GM12878 (cell line): ENCODE data around the gene CA11. TPM values are rescaled to one million over a fixed set of nuclear protein-coding genes. Genes with fewer than 3 reads are reported as not detected.

Experiments
- ATAC-seq: fragments of 200-7000 bp; cut with Tn5 transposase; 3 replicates; pipeline ENCODE4 v1.9.1; 2020; ENCODE audit warnings: mild to moderate bottlenecking, moderate library complexity
- Bru-seq: library from RNA; stranded (reverse); fragments of 400-500 nt; gene quantifications from one replicate; lab custom pipeline; 2021; lab: Mats Ljungman, UMichigan
- BruChase-seq, 2 experiments: library from RNA; stranded (reverse); fragments of 400-500 nt; gene quantifications; one replicate each; lab custom pipeline; 2021; lab: Mats Ljungman, UMichigan
- BruUV-seq: library from RNA; stranded (reverse); fragments of 400-500 nt; replicated peaks from 2 replicates; lab custom pipeline; 2021; lab: Mats Ljungman, UMichigan
- CTCF ChIA-PET: fragments of 300-600 bp; sonication (Branson Sonifier 250); formaldehyde crosslinking; extraction: SDS; loops from one replicate; lab custom pipeline; 2021; ENCODE audit warnings: inconsistent platforms; lab: Yijun Ruan, JAX
- POLR2A ChIA-PET: fragments of 350-600 bp; formaldehyde crosslinking; extraction: SDS; loops from one replicate; lab custom pipeline; 2021; ENCODE audit warnings: inconsistent platforms; lab: Charles Lee
- RAD21 ChIA-PET: fragments of 300-600 bp; sonication (Branson Sonifier 250); formaldehyde crosslinking; loops from one replicate; lab custom pipeline; 2023; ENCODE audit warnings: antibody characterized with exemption; ENCODE audit not compliant: unreplicated experiment; lab: Charles Lee
- SMC1A ChIA-PET: fragments of 300-600 bp; sonication (Branson Sonifier 250); formaldehyde crosslinking; loops from one replicate; lab custom pipeline; 2023; ENCODE audit not compliant: unreplicated experiment, uncharacterized antibody; lab: Charles Lee
- DNase-seq: peaks from one replicate; pipeline ENCODE4 v3.0.0-alpha.2; 2011; ENCODE audit warnings: low read depth, low spot score
- FAIRE-seq: peaks from 3 replicates; lab custom pipeline; 2011; peaks lifted over from hg19 to GRCh38; lab: Jason Lieb, UNC
- H2AFZ ChIP-seq: 2 replicates; pipeline ENCODE4 v1.6.0; 2011; ENCODE audit warnings: low read depth, low read length, control low read depth; ENCODE audit not compliant: control insufficient read depth
- H3K27ac ChIP-seq: 2 replicates; pipeline ENCODE4 v1.5.1; 2011; ENCODE audit warnings: control low read depth; ENCODE audit not compliant: control insufficient read depth, insufficient read depth
- H3K27me3 ChIP-seq, 2 experiments: replicated peaks in 1 of 2; 2 replicates each; pipeline versions ENCODE4 v1.6.0 to v1.6.1; 2011; ENCODE audit warnings: low read length in 1 of 2; ENCODE audit not compliant: control insufficient read depth in 2 of 2, insufficient read depth in 2 of 2
- H3K36me3 ChIP-seq, 2 experiments: 2 replicates each; pipeline ENCODE4 v1.5.1; 2011; ENCODE audit warnings: low read length in 1 of 2; ENCODE audit not compliant: control insufficient read depth in 2 of 2, insufficient read depth in 2 of 2
- H3K4me1 ChIP-seq: 2 replicates; pipeline ENCODE4 v1.6.1; 2011; ENCODE audit warnings: mild to moderate bottlenecking, low read length, moderate library complexity, mixed read lengths; ENCODE audit not compliant: control insufficient read depth, insufficient read depth
- H3K4me2 ChIP-seq: 2 replicates; pipeline ENCODE4 v1.6.0; 2011; ENCODE audit warnings: control low read depth; ENCODE audit not compliant: control insufficient read depth, insufficient read depth
- H3K4me3 ChIP-seq: fragments of 200-600 bp; sonication (generic); 2 replicates; pipeline ENCODE4 v1.5.1; 2016
- H3K79me2 ChIP-seq: 2 replicates; pipeline ENCODE4 v1.6.0; 2011; ENCODE audit warnings: low read length; ENCODE audit not compliant: control insufficient read depth, insufficient read depth
- H3K9ac ChIP-seq: 2 replicates; pipeline ENCODE4 v1.8.0; 2011; ENCODE audit warnings: low read length, control low read depth, mixed read lengths; ENCODE audit not compliant: control insufficient read depth, insufficient read depth
- H3K9me3 ChIP-seq: replicated peaks from 3 replicates; pipeline ENCODE4 v1.5.1; 2011; ENCODE audit warnings: mild to moderate bottlenecking, low read length; ENCODE audit not compliant: control insufficient read depth, insufficient read depth
- H4K20me1 ChIP-seq: 2 replicates; pipeline ENCODE4 v1.6.0; 2011; ENCODE audit not compliant: control insufficient read depth, insufficient read depth
- BACH1 ChIP-seq: fragments of 450-650 bp; IDR thresholded peaks from 2 replicates; pipeline ENCODE4 v1.6.1; 2017; ENCODE audit warnings: mild to moderate bottlenecking, borderline replicate concordance
- CREM ChIP-seq: IDR thresholded peaks from 2 replicates; pipeline ENCODE4 v1.6.1; 2014; ENCODE audit warnings: antibody characterized with exemption, low read depth
- DPF2 ChIP-seq: fragments of 450-650 bp; IDR thresholded peaks from 2 replicates; pipeline ENCODE4 v1.6.1; 2017; ENCODE audit warnings: mild to moderate bottlenecking
- EGR1 ChIP-seq, 2 experiments: IDR thresholded peaks; 1 replicate in 1 of 2; 2 replicates in 1 of 2; pipeline ENCODE4 v1.6.1; 2011 to 2012; ENCODE audit warnings: low read depth in 2 of 2, low read length in 2 of 2, borderline replicate concordance in 1 of 2, mild to moderate bottlenecking in 1 of 2, moderate library complexity in 1 of 2
- ETV6 ChIP-seq, 2 experiments: fragments of 450-650 bp in 1 of 2; IDR thresholded peaks in 1 of 2; conservative IDR thresholded peaks in 1 of 2; 2 replicates each; pipeline ENCODE4 v1.6.1; 2014; ENCODE audit warnings: antibody characterized with exemption in 1 of 2, borderline replicate concordance in 1 of 2, low read depth in 1 of 2, mild to moderate bottlenecking in 1 of 2, moderate library complexity in 1 of 2
- HDAC2 ChIP-seq: fragments of 200-600 bp; sonication (generic); IDR thresholded peaks from 2 replicates; pipeline ENCODE4 v1.6.1; 2017
- IKZF1 ChIP-seq: fragments of 450-650 bp; conservative IDR thresholded peaks from 2 replicates; pipeline ENCODE4 v1.6.1; 2017; ENCODE audit warnings: antibody characterized with exemption, mild to moderate bottlenecking
- IKZF2 ChIP-seq, 2 experiments: fragments of 450-650 bp; IDR thresholded peaks; 2 replicates each; pipeline ENCODE4 v1.6.1; 2017; ENCODE audit warnings: mild to moderate bottlenecking in 2 of 2, moderate library complexity in 2 of 2
- MEF2A ChIP-seq: IDR thresholded peaks from 2 replicates; pipeline ENCODE4 v1.6.1; 2011; ENCODE audit warnings: low read depth, mild to moderate bottlenecking, low read length, moderate library complexity; ENCODE audit not compliant: insufficient read depth
- MEF2B ChIP-seq: fragments of 450-650 bp; IDR thresholded peaks from 2 replicates; pipeline ENCODE4 v1.6.1; 2018; ENCODE audit warnings: mild to moderate bottlenecking, moderate library complexity; ENCODE audit not compliant: partially characterized antibody, poor library complexity, severe bottlenecking
- MXI1 ChIP-seq: fragments of 150-350 bp; IDR thresholded peaks from 2 replicates; pipeline ENCODE4 v1.6.1; 2011; ENCODE audit warnings: low read depth, mild to moderate bottlenecking, inconsistent platforms, low read length, improper control_type of control experiment
- NBN ChIP-seq: fragments of 450-650 bp; IDR thresholded peaks from 2 replicates; pipeline ENCODE4 v1.6.1; 2016
- NR2F1 ChIP-seq: fragments of 450-650 bp; conservative IDR thresholded peaks from 2 replicates; pipeline ENCODE4 v1.6.1; 2017; ENCODE audit warnings: mild to moderate bottlenecking
- POLR2A ChIP-seq: IDR thresholded peaks from 2 replicates; pipeline ENCODE4 v1.6.1; 2011; ENCODE audit warnings: low read depth, mild to moderate bottlenecking, low read length
- RELB ChIP-seq: fragments of 450-650 bp; IDR thresholded peaks from 2 replicates; pipeline ENCODE4 v1.6.1; 2017; ENCODE audit warnings: low read depth, mild to moderate bottlenecking, moderate library complexity
- TARDBP ChIP-seq: IDR thresholded peaks from 2 replicates; pipeline ENCODE4 v1.6.1; 2016; ENCODE audit warnings: borderline replicate concordance
- TCF3 ChIP-seq: IDR thresholded peaks from 2 replicates; pipeline ENCODE4 v1.6.1; 2012; ENCODE audit warnings: low read depth, mild to moderate bottlenecking, low read length, borderline replicate concordance; ENCODE audit not compliant: insufficient read depth
- WRNIP1 ChIP-seq: IDR thresholded peaks from 2 replicates; pipeline ENCODE4 v1.6.1; 2011; ENCODE audit warnings: low read depth, low read length, improper control_type of control experiment, borderline replicate concordance
- WGBS: methylation state at CpG from one replicate; pipeline ENCODE4 v1.1.6; 2016; ENCODE audit warnings: low lambda C conversion rate; ENCODE audit not compliant: insufficient replicate concordance, insufficient coverage; ENCODE audit errors: missing lambda C conversion rate; 5-methylcytosine and 5-hydroxymethylcytosine counted together
- in situ Hi-C: fragments of 300-500 bp; cut with MboI; formaldehyde crosslinking; loops from 9 replicates; pipeline ENCODE4 v1.14.3; 2018; ENCODE audit warnings: mixed read lengths
- intact Hi-C: fragments of 100-400 bp; cut with micrococcal nuclease; formaldehyde crosslinking; loops from one replicate; pipeline ENCODE4 v1.14.2; 2022; ENCODE audit not compliant: unreplicated experiment
- long read RNA-seq, 2 experiments: library from polyadenylated mRNA; unstranded; transcript quantifications; one replicate each; pipeline ENCODE4 v2.0.0, GENCODE V29; 2019 to 2020
- polyA minus RNA-seq, 3 experiments: library from RNA; depleted of rRNA, polyadenylated mRNA; stranded (reverse); fragments of >200 nt; gene quantifications; 2 replicates each; pipeline ENCODE4 v1.2.3, GENCODE V29; 2011
- polyA plus RNA-seq, 11 experiments: library from polyadenylated mRNA; depleted of rRNA in 4 of 11; unstranded in 6 of 11; stranded (reverse) in 5 of 11; fragments of >200 nt; fragmentation: Nextera tagmentation in 4 of 11; fragmentation: Illumina TruSeq in 1 of 11; extraction: Ambion mirVana in 4 of 11; extraction: Trizol in 1 of 11; gene quantifications; 1 replicate in 1 of 11; 2 replicates in 10 of 11; pipeline versions ENCODE4 v1.2.1 to v1.2.3, GENCODE V29; 2011 to 2016; ENCODE audit warnings: inconsistent platforms in 2 of 11, missing spikeins in 2 of 11, low read depth in 1 of 11
- total RNA-seq, 4 experiments: library from RNA; depleted of rRNA in 3 of 4; stranded (reverse); fragments of >200 nt in 3 of 4; fragmentation: Illumina TruSeq in 1 of 4; extraction: Trizol in 1 of 4; gene quantifications; 2 replicates each; pipeline versions ENCODE4 v1.2.1 to v1.2.3, GENCODE V29; 2013 to 2021

The CA11 gene
- total RNA-seq (2013; cell fraction: nucleolus; rRNA removed), result 0.54 and 0.61 TPM in 2 replicates
- total RNA-seq (2014; rRNA removed) (3.5 and 5.5 TPM in 2 replicates), total RNA-seq (2014; rRNA removed; fragmentation: Illumina TruSeq; extraction: Trizol) (1.8 and 2.3 TPM in 2 replicates), total RNA-seq (2021) (3.3 and 3.9 TPM in 2 replicates), polyA plus RNA-seq (2011; rRNA removed) (1.2 and 1.7 TPM in 2 replicates), polyA plus RNA-seq (2014; fragmentation: Illumina TruSeq; extraction: Trizol) (1.9 TPM in 2 replicates), polyA plus RNA-seq (2014; fragmentation: Nextera tagmentation; extraction: Ambion mirVana) (1 to 10 TPM; 5.4 to 7.5 TPM), polyA plus RNA-seq (2014; rRNA removed) (1.8 and 2.7 TPM in 2 replicates), polyA plus RNA-seq (2016; fragmentation: Nextera tagmentation; extraction: Ambion mirVana) (1 to 10 TPM; 1.9 to 2.6 TPM), polyA minus RNA-seq (2011; rRNA and poly(A)+ RNA removed) (0.93 TPM in 1 of 2 replicates, not detected in the other), Bru-seq, nascent RNA (percentile 33 among the genes with signal in this experiment), BruChase-seq, experiment 1, labeled RNA remaining after a 6-hour chase (percentile 32 among the genes with signal in this experiment), BruChase-seq, experiment 2, labeled RNA remaining after a 2-hour chase (percentile 36 among the genes with signal in this experiment)
- 6.3 TPM for polyA plus RNA-seq (2011; ENCODE audit: low read depth)
- polyA plus RNA-seq (2011; cell fraction: cytosol; rRNA removed), result 2.6 and 5.5 TPM in 2 replicates
- 0.54 and 1.2 TPM in 2 replicates for polyA plus RNA-seq (2011; cell fraction: nucleus; rRNA removed)
- 9.7 and 10.8 TPM in 2 replicates for polyA plus RNA-seq (2012)
- polyA minus RNA-seq (2011; cell fraction: cytosol; rRNA and poly(A)+ RNA removed), result 2.9 TPM in 1 of 2 replicates, not detected in the other
- 1.9 TPM in 1 of 2 replicates, not detected in the other for polyA minus RNA-seq (2011; cell fraction: nucleus; rRNA and poly(A)+ RNA removed)
- long read RNA-seq, experiment 1, result 0 reads
- long read RNA-seq, experiment 2, partial matches to known transcripts, result 0 of 2 reads
- long read RNA-seq, experiment 2, other reads (novel, unspliced or antisense), result 0 of 2 reads

- ChIA-PET SMC1A (interaction anchor here (0.7 to 2.4 kb wide), 14 partner anchors 8 to 347 kb away, joined by 3 to 13 read pairs (median 4); partner anchors contain the start of genes DBP, GYS1 and RUVBL2), POLR2A (interaction anchor here (0.8 to 2.0 kb wide), 8 partner anchors 12 to 324 kb away, joined by 3 to 15 read pairs (median 4); partner anchors contain the start of genes PPP1R15A, RPL18 and SPHK2), CTCF (interaction anchor here (0.6 to 3.6 kb wide), 26 partner anchors 8 to 353 kb away, joined by 3 to 31 read pairs (median 4); partner anchors contain the start of genes GYS1, HSD17B14, RPL18 and RUVBL2), RAD21 (interaction anchor here (0.6 to 2.1 kb wide), 26 partner anchors 13 to 488 kb away, joined by 3 to 18 read pairs (median 4); partner anchors contain the start of genes GYS1, HSD17B14, RPL18 and RUVBL2)
- peak within 1 kb of the TSS; percentile 88 for H2AFZ ChIP-seq
- WGBS, result under 1% methylated on average over 33 of the region's 33 CpGs
- H3K4me3 ChIP-seq, result peak within 1 kb of the TSS; percentile 91
- H3K27ac ChIP-seq, result peak within 1 kb of the TSS; percentile 15; the same call in 1 of the 2 replicates
- H3K36me3 ChIP-seq, result no peaks in the 10 kb centered on the region
- H4K20me1 ChIP-seq, result no peaks in the 10 kb centered on the region
- H3K4me2 ChIP-seq, result peak within 1 kb of the TSS; percentile 97
- in situ Hi-C loops (loop anchor here (5.0 to 25.0 kb wide), 2 partner anchors 191 to 1241 kb away; partner anchors contain the start of genes AKT1S1, HSD17B14, IL4I1 and TBC1D17), intact Hi-C loops (loop anchor here (1.0 to 5.0 kb wide), 3 partner anchors 29 to 191 kb away; partner anchors contain the start of gene HSD17B14)
- ATAC-seq (peak; percentile 93), FAIRE-seq (no peak), DNase-seq (no peak)
- H3K9me3 ChIP-seq, result no peaks in the 10 kb centered on the region
- H3K9ac ChIP-seq, result peak within 1 kb of the TSS; percentile 37; the same call in 1 of the 2 replicates
- no TSS peak for BruUV-seq
- no peaks in the 10 kb centered on the region for H3K27me3 ChIP-seq
- peaks cover 20% of the 10 kb centered on the region for H3K4me1 ChIP-seq
- no peaks in the 10 kb centered on the region for H3K79me2 ChIP-seq
- TF ChIP-seq HDAC2 (no peak), WRNIP1 (peak; percentile 100), NBN (peak; percentile 53; the same call in 1 of the 2 replicates), POLR2A (peak; percentile 40; the same call in 1 of the 2 replicates), NR2F1 (peak; percentile 33; the same call in 1 of the 2 replicates), MEF2A (0 out of 2 replicates have a peak, but pooled peaks have one; percentile 48), DPF2 (peak; percentile 59), BACH1 (peak; percentile 83), TARDBP (0 out of 2 replicates have a peak, but pooled peaks have one; percentile 58), CREM (no peak), RELB (peak; percentile 95), TCF3 (0 out of 2 replicates have a peak, but pooled peaks have one; percentile 21), ETV6 (conservative IDR thresholded peaks at IDR 0.05 in 1 of 2, IDR thresholded peaks at IDR 0.05 in 1 of 2; ENCODE audit: borderline replicate concordance in 1 of 2, low read depth in 1 of 2) (no peak), IKZF1 (peak; percentile 70), MXI1 (peak; percentile 30; the same call in 1 of the 2 replicates), EGR1 (IDR thresholded peaks at IDR 0.05; ENCODE audit: borderline replicate concordance in 1 of 2, low read depth in 2 of 2, low read length in 2 of 2) (peak in 1 of 2 experiments; percentile 54; a peak in 1 of 3 replicates), IKZF2 (IDR thresholded peaks at IDR 0.05) (peak; percentile 69 to 84), MEF2B (peak; percentile 46)
These were observed at the start of gene CA11 for GRCh38 chr19:48646001-48646721. CA11 (minus strand) TSS chr19:48646187; CDS start chr19:48645632, 555 bp downstream.
